Dedifferentiated amniotic fluid mesenchymal stem cell (primary cell): ENCODE data around the gene TRIM5.
"Not testable (repeated sequence)": the region's sequence is repeated elsewhere in the genome, so short reads cannot be mapped to it uniquely, and the experiment has no call there.

Source experiments
- DNase-seq: peaks from one replicate; pipeline ENCODE4 v3.0.0-alpha.2; 2016; ENCODE audit errors: extremely low spot score

TRIM5 gene

GRCh38 chr11:5688482-5688881 is 3.6 kb upstream of the TRIM5 start:
- no peak for DNase-seq

GRCh38 chr11:5686426-5686825 is 1.6 kb upstream of the TRIM5 start:
- DNase-seq = no peak

GRCh38 chr11:5684036-5684645 is 733 bp downstream of the TRIM5 start:
- DNase-seq = no peak

- not testable (repeated sequence) for DNase-seq
Measured at GRCh38 chr11:5683620-5684019, 1.3 kb downstream of the TRIM5 start.

GRCh38 chr11:5682890-5683441 is 1.9 kb downstream of the TRIM5 start:
- DNase-seq = not testable (repeated sequence)

GRCh38 chr11:5679811-5680210 is 5.1 kb downstream of the TRIM5 start:
- no peak for DNase-seq

- DNase-seq = no peak
Measured at GRCh38 chr11:5674391-5674790, 10.5 kb downstream of the TRIM5 start.

- no peak for DNase-seq
Measured at GRCh38 chr11:5671831-5672230, 13.0 kb downstream of the TRIM5 start.

- no peak for DNase-seq
Measured at GRCh38 chr11:5666402-5666793, 18.5 kb downstream of the TRIM5 start.

GRCh38 chr11:5665746-5666401 is 19.0 kb downstream of the TRIM5 start:
- no peak for DNase-seq

GRCh38 chr11:5665051-5665570 is 19.8 kb downstream of the TRIM5 start:
- DNase-seq = no peak

GRCh38 chr11:5663511-5663910 is 21.4 kb downstream of the TRIM5 start:
- DNase-seq = no peak

- no peak for DNase-seq
Measured at GRCh38 chr11:5658318-5658717, 26.6 kb downstream of the TRIM5 start.

GRCh38 chr11:5656956-5657355 is 27.9 kb downstream of the TRIM5 start:
- not testable (repeated sequence) for DNase-seq

GRCh38 chr11:5655474-5655873 is 29.4 kb downstream of the TRIM5 start:
- no peak for DNase-seq

GRCh38 chr11:5646139-5646538 is 38.7 kb downstream of the TRIM5 start:
- no peak for DNase-seq

GRCh38 chr11:5643585-5643984 is 41.3 kb downstream of the TRIM5 start:
- no peak for DNase-seq

- no peak for DNase-seq
Measured at GRCh38 chr11:5639953-5640352, 44.9 kb downstream of the TRIM5 start.

GRCh38 chr11:5631969-5632635 is 52.8 kb downstream of the TRIM5 start:
- no peak for DNase-seq

- DNase-seq = no peak
Measured at GRCh38 chr11:5631417-5631816, 53.5 kb downstream of the TRIM5 start.

GRCh38 chr11:5626196-5626595 is 58.7 kb downstream of the TRIM5 start:
- DNase-seq = no peak

GRCh38 chr11:5625281-5625680 is 59.6 kb downstream of the TRIM5 start:
- DNase-seq = no peak
